Astrocyte (in vitro differentiated cells and primary cell): ENCODE measurements around the gene IGF2BP3.

Source experiments
- EZH2 ChIP-seq: IDR thresholded peaks from 2 replicates; pipeline ENCODE4 v1.6.1; 2012; ENCODE audit warnings: mild to moderate bottlenecking, low read length, inconsistent platforms; ENCODE audit not compliant: insufficient read depth
- TF ChIP-seq, protein P1 (sequence below): IDR thresholded peaks from 2 replicates; pipeline ENCODE4 v1.5.1; 2011; ENCODE audit warnings: low read depth, mild to moderate bottlenecking, inconsistent platforms, low read length, moderate library complexity; ENCODE audit not compliant: insufficient read depth

DNA sequence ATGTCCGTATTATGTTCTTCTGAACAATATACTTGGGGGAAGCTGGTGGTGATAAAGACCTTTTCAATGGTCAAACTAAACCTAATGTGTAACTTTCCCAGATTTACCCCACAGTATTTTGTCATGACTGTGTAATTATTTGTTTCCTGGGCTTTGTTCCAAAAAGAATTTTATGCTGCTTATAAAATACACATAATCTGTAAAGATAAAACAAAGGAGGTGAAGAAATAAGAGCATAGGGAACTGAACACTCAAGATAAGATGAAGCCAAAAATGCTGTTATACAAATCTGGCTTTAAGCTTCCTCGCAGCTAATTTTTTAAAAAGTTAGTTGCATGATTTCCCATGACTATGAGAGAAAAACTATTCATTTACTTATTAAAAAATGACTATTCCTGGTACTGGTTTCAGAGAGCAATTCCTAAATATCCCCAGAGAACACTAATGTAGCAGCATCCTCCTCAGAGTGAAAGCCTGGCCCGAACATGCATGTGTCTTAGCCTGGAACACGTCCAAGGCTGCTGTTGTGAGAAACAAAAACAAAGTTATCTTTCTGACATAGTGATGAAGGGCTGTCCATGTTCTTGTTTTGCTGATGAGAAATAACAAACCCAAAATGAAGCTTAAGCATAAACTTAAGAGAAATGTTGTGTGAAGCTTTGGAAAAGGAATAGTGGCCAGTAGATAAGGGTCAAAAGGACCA lies 137.2 kb downstream of the IGF2BP3 start:
- TF ChIP-seq, protein P1, sequence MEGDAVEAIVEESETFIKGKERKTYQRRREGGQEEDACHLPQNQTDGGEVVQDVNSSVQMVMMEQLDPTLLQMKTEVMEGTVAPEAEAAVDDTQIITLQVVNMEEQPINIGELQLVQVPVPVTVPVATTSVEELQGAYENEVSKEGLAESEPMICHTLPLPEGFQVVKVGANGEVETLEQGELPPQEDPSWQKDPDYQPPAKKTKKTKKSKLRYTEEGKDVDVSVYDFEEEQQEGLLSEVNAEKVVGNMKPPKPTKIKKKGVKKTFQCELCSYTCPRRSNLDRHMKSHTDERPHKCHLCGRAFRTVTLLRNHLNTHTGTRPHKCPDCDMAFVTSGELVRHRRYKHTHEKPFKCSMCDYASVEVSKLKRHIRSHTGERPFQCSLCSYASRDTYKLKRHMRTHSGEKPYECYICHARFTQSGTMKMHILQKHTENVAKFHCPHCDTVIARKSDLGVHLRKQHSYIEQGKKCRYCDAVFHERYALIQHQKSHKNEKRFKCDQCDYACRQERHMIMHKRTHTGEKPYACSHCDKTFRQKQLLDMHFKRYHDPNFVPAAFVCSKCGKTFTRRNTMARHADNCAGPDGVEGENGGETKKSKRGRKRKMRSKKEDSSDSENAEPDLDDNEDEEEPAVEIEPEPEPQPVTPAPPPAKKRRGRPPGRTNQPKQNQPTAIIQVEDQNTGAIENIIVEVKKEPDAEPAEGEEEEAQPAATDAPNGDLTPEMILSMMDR: no peak
- TF ChIP-seq EZH2: no peak
